ENCODE measurements around the gene CCSER1. TPM values are rescaled to one million over a fixed set of nuclear protein-coding genes. Genes with fewer than 3 reads are reported as not detected.
"Not testable (repeated sequence)": the region's sequence is repeated elsewhere in the genome, so short reads cannot be mapped to it uniquely, and the experiment has no call there.

CCSER1 gene
- total and polyA plus RNA-seq, 4 donors = 0.18 to 2.3 (median 1.2) TPM

GRCh38 chr4:91322961-91323360 is 1195.8 kb downstream of the CCSER1 start:
- no peaks in the 10 kb centered on the region for H3K27me3 ChIP-seq (ENCODE audit: control insufficient read depth in 4 of 4, insufficient read depth in 4 of 4, low read length in 3 of 4)
- H3K36me3 ChIP-seq (ENCODE audit: control insufficient read depth in 4 of 4, insufficient read depth in 3 of 4, low read depth in 1 of 4, low read length in 3 of 4) = no peaks in the 10 kb centered on the region
- DNase-seq (ENCODE audit: low spot score) = no peak
- H3K9me3 ChIP-seq (ENCODE audit: control insufficient read depth in 4 of 4, low read length in 3 of 4) = peaks cover 0 to 13% (median 4%) of the 10 kb centered on the region in 4 donors
- TF ChIP-seq HNF4G (IDR thresholded peaks at IDR 0.05) (no peak), HNF4A (conservative IDR thresholded peaks at IDR 0.05) (no peak), MAX (IDR thresholded peaks at IDR 0.05) (no peak), GABPA (IDR thresholded peaks at IDR 0.05 in 1 of 2, conservative IDR thresholded peaks at IDR 0.05 in 1 of 2) (no peak), JUND (IDR thresholded peaks at IDR 0.05) (no peak), RXRA (IDR thresholded peaks at IDR 0.05) (no peak), FOXA2 (IDR thresholded peaks at IDR 0.05) (no peak), SP1 (IDR thresholded peaks at IDR 0.05) (no peak)
- H3K4me3 ChIP-seq (ENCODE audit: low read depth in 1 of 3, low read length in 3 of 3) = no peak overlapping the region
- no peak overlapping the region for H3K27ac ChIP-seq (ENCODE audit: low read depth in 1 of 2, low read length in 2 of 2)
- H3K4me1 ChIP-seq (ENCODE audit: control insufficient read depth in 4 of 4, insufficient read depth in 4 of 4, low read length in 3 of 4) = no peaks in the 10 kb centered on the region
- H3K9ac ChIP-seq (ENCODE audit: low read depth in 1 of 2, low read length in 2 of 2) = no peak overlapping the region
- 93% methylated on average over 1 of the region's 1 CpG for WGBS

- WGBS = 27% methylated on average over 1 of the region's 1 CpG
- no peaks in the 10 kb centered on the region for H3K4me1 ChIP-seq (ENCODE audit: control insufficient read depth in 4 of 4, insufficient read depth in 4 of 4, low read length in 3 of 4)
- TF ChIP-seq ATF3 (IDR thresholded peaks at IDR 0.05) (no peak), CTCF (IDR thresholded peaks at IDR 0.05; ENCODE audit: low read depth, low read length, missing input control) (no peak), HNF4A (conservative IDR thresholded peaks at IDR 0.05) (no peak), ZBTB33 (IDR thresholded peaks at IDR 0.05) (no peak), EGR1 (IDR thresholded peaks at IDR 0.05; ENCODE audit: low read depth in 2 of 2) (no peak), HNF4G (IDR thresholded peaks at IDR 0.05) (no peak), REST (IDR thresholded peaks at IDR 0.05) (no peak), FOXA2 (IDR thresholded peaks at IDR 0.05) (no peak), YY1 (IDR thresholded peaks at IDR 0.05) (no peak), RAD21 (IDR thresholded peaks at IDR 0.05) (no peak), RXRA (IDR thresholded peaks at IDR 0.05) (no peak), FOXA1 (IDR thresholded peaks at IDR 0.05) (no peak), MAX (IDR thresholded peaks at IDR 0.05) (no peak), NR2F2 (IDR thresholded peaks at IDR 0.05) (no peak), TAF1 (conservative IDR thresholded peaks at IDR 0.05) (no peak), SP1 (IDR thresholded peaks at IDR 0.05) (no peak), GABPA (IDR thresholded peaks at IDR 0.05 in 1 of 2, conservative IDR thresholded peaks at IDR 0.05 in 1 of 2) (no peak)
- no peak overlapping the region for H3K4me3 ChIP-seq (ENCODE audit: low read depth in 1 of 3, low read length in 3 of 3)
- no peak for DNase-seq (ENCODE audit: low spot score)
- no peak overlapping the region for H3K9ac ChIP-seq (ENCODE audit: low read depth in 1 of 2, low read length in 2 of 2)
- no peaks in the 10 kb centered on the region for H3K36me3 ChIP-seq (ENCODE audit: control insufficient read depth in 4 of 4, insufficient read depth in 3 of 4, low read depth in 1 of 4, low read length in 3 of 4)
- no peaks in the 10 kb centered on the region for H3K27me3 ChIP-seq (ENCODE audit: control insufficient read depth in 4 of 4, insufficient read depth in 4 of 4, low read length in 3 of 4)
- no peak overlapping the region for H3K27ac ChIP-seq (ENCODE audit: low read depth in 1 of 2, low read length in 2 of 2)
- peaks cover 1 to 13% (median 4%) of the 10 kb centered on the region in 4 donors for H3K9me3 ChIP-seq (ENCODE audit: control insufficient read depth in 4 of 4, low read length in 3 of 4)
Observed at GRCh38 chr4:91325495-91325894, 1198.3 kb downstream of the CCSER1 start.

- WGBS = 74% methylated on average over 2 of the region's 2 CpGs
- not testable (repeated sequence) for H3K27me3 ChIP-seq (ENCODE audit: control insufficient read depth in 4 of 4, insufficient read depth in 4 of 4, low read length in 3 of 4); H3K36me3 ChIP-seq (ENCODE audit: control insufficient read depth in 4 of 4, insufficient read depth in 3 of 4, low read depth in 1 of 4, low read length in 3 of 4); DNase-seq (ENCODE audit: low spot score); H3K4me1 ChIP-seq (ENCODE audit: control insufficient read depth in 4 of 4, insufficient read depth in 4 of 4, low read length in 3 of 4); H3K4me3 ChIP-seq (ENCODE audit: low read depth in 1 of 3, low read length in 3 of 3); H3K27ac ChIP-seq (ENCODE audit: low read depth in 1 of 2, low read length in 2 of 2); H3K9ac ChIP-seq (ENCODE audit: low read depth in 1 of 2, low read length in 2 of 2)
- H3K9me3 ChIP-seq (ENCODE audit: control insufficient read depth in 4 of 4, low read length in 3 of 4) = peaks cover 1 to 13% (median 4%) of the 10 kb centered on the region in 4 donors
Observed at GRCh38 chr4:91326167-91326566, 1199.0 kb downstream of the CCSER1 start.

All from liver (tissue), 9 donors.